OCI-LY1 (cell line): ENCODE results near the gene MUC5AC.
"Not testable (repeated sequence)": the region's sequence is repeated elsewhere in the genome, so short reads cannot be mapped to it uniquely, and the experiment has no call there.

Experiments
- H2AFZ ChIP-seq: fragments of 200-600 bp; sonication (generic), shearing (Covaris generic); 2 replicates; pipeline ENCODE4 v1.6.0; 2014; ENCODE audit warnings: antibody characterized with exemption, mild to moderate bottlenecking, low read length
- H3F3A ChIP-seq: fragments of 200-600 bp; sonication (generic), shearing (Covaris generic); 2 replicates; pipeline ENCODE4 v1.6.0; 2014; ENCODE audit warnings: mild to moderate bottlenecking, antibody characterized with exemption, low read length, moderate library complexity; ENCODE audit not compliant: insufficient read depth
- H3K27ac ChIP-seq: fragments of 200-600 bp; sonication (generic); 2 replicates; pipeline ENCODE4 v1.5.1; 2014; ENCODE audit warnings: low read length, mixed run types, mild to moderate bottlenecking, low read depth; ENCODE audit not compliant: poor library complexity, severe bottlenecking
- H3K27me3 ChIP-seq: fragments of 200-600 bp; sonication (generic); 2 replicates; pipeline ENCODE4 v1.6.0; 2014; ENCODE audit warnings: antibody characterized with exemption, mild to moderate bottlenecking, low read length, moderate library complexity; ENCODE audit not compliant: insufficient read depth
- H3K36me3 ChIP-seq: fragments of 200-600 bp; sonication (generic); 2 replicates; pipeline ENCODE4 v1.6.1; 2014; ENCODE audit warnings: mild to moderate bottlenecking, antibody characterized with exemption, low read length, moderate library complexity, mixed read lengths; ENCODE audit not compliant: insufficient read depth
- H3K4me1 ChIP-seq: fragments of 200-600 bp; sonication (generic); 2 replicates; pipeline ENCODE4 v1.5.1; 2014; ENCODE audit warnings: mild to moderate bottlenecking, low read length, moderate library complexity; ENCODE audit not compliant: insufficient read depth, severe bottlenecking
- H3K4me2 ChIP-seq: fragments of 200-600 bp; sonication (generic), shearing (Covaris generic); 2 replicates; pipeline ENCODE4 v1.6.1; 2014; ENCODE audit warnings: low read length
- H3K4me3 ChIP-seq: fragments of 200-600 bp; sonication (generic); 2 replicates; pipeline ENCODE4 v1.5.1; 2014; ENCODE audit warnings: low read length, low read depth, mild to moderate bottlenecking, mixed read lengths; ENCODE audit not compliant: poor library complexity, severe bottlenecking
- H3K79me2 ChIP-seq: fragments of 200-600 bp; shearing (Covaris generic); 2 replicates; pipeline ENCODE4 v1.6.1; 2016; ENCODE audit warnings: mixed run types, low read length, mixed read lengths; ENCODE audit not compliant: insufficient read depth
- H3K9ac ChIP-seq: fragments of 200-600 bp; sonication (generic), shearing (Covaris generic); 2 replicates; pipeline ENCODE4 v1.6.1; 2014; ENCODE audit warnings: mild to moderate bottlenecking, low read length, mixed read lengths
- H3K9me2 ChIP-seq: fragments of 200-600 bp; sonication (generic), shearing (Covaris generic); 2 replicates; pipeline ENCODE4 v1.6.1; 2014; ENCODE audit warnings: low read depth, mild to moderate bottlenecking, low read length, mixed read lengths
- H3K9me3 ChIP-seq: fragments of 200-600 bp; shearing (Covaris generic); 2 replicates; pipeline ENCODE4 v1.6.1; 2014; ENCODE audit warnings: low read length, mixed read lengths
- H4K20me1 ChIP-seq: fragments of 200-600 bp; sonication (generic), shearing (Covaris generic); 2 replicates; pipeline ENCODE4 v1.6.0; 2016; ENCODE audit warnings: mild to moderate bottlenecking, low read length; ENCODE audit not compliant: insufficient read depth
- EZH2 ChIP-seq: fragments of 200-600 bp; sonication (generic), shearing (Covaris generic); IDR thresholded peaks from 2 replicates; pipeline ENCODE4 v1.8.0; 2017; ENCODE audit warnings: borderline replicate concordance, mixed run types, mild to moderate bottlenecking, antibody characterized with exemption, low read length, moderate library complexity, mixed read lengths

MUC5AC gene

DNA sequence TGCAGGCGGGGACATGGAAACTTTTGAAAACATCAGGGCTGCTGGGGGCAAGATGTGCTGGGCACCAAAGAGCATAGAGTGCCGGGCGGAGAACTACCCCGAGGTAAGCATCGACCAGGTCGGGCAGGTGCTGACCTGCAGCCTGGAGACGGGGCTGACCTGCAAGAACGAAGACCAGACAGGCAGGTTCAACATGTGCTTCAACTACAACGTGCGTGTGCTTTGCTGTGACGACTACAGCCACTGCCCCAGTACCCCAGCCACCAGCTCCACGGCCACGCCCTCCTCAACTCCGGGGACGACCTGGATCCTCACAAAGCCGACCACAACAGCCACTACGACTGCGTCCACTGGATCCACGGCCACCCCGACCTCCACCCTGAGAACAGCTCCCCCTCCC, 84.5 kb downstream of the MUC5AC start:
- H3K9me2 ChIP-seq: no peaks in the 10 kb centered on the region
- no peaks in the 10 kb centered on the region for H3K4me1 ChIP-seq
- H3K4me3 ChIP-seq: no peak overlapping the region
- H3K9me3 ChIP-seq: no peaks in the 10 kb centered on the region
- no peak for TF ChIP-seq EZH2
- H2AFZ ChIP-seq: no peak overlapping the region
- no peaks in the 10 kb centered on the region for H3F3A ChIP-seq
- no peaks in the 10 kb centered on the region for H4K20me1 ChIP-seq
- no peak overlapping the region for H3K4me2 ChIP-seq
- H3K9ac ChIP-seq: no peak overlapping the region
- no peaks in the 10 kb centered on the region for H3K27me3 ChIP-seq
- H3K79me2 ChIP-seq: no peaks in the 10 kb centered on the region
- no peak overlapping the region for H3K27ac ChIP-seq
- no peaks in the 10 kb centered on the region for H3K36me3 ChIP-seq

DNA sequence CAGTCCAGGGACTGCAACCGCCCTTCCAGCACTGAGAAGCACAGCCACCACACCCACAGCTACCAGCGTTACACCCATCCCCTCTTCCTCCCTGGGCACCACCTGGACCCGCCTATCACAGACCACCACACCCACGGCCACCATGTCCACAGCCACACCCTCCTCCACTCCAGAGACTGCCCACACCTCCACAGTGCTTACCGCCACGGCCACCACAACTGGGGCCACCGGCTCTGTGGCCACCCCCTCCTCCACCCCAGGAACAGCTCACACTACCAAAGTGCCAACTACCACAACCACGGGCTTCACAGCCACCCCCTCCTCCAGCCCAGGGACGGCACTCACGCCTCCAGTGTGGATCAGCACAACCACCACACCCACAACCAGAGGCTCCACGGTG, 85.0 kb downstream of the MUC5AC start:
- not testable (repeated sequence) for H4K20me1 ChIP-seq, H3K27ac ChIP-seq

DNA sequence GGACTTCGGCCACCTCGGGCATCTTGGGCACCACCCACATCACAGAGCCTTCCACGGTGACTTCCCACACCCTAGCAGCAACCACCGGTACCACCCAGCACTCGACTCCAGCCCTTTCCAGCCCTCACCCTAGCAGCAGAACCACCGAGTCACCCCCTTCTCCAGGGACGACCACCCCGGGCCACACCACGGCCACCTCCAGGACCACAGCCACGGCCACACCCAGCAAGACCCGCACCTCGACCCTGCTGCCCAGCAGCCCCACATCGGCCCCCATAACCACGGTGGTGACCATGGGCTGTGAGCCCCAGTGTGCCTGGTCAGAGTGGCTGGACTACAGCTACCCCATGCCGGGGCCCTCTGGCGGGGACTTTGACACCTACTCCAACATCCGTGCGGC, 85.8 kb downstream of the MUC5AC start:
- not testable (repeated sequence) for H3K4me3 ChIP-seq, H3K36me3 ChIP-seq, H3K27ac ChIP-seq

More for the DNA sequence above, 85.0 kb downstream of the MUC5AC start:
- H3K9me2 ChIP-seq, H3K79me2 ChIP-seq, H3K9me3 ChIP-seq, H3K36me3 ChIP-seq, H3K9ac ChIP-seq, H3K4me3 ChIP-seq, H3K27me3 ChIP-seq, H3K4me1 ChIP-seq, H2AFZ ChIP-seq, H3K4me2 ChIP-seq, H3F3A ChIP-seq: not testable (repeated sequence)

DNA sequence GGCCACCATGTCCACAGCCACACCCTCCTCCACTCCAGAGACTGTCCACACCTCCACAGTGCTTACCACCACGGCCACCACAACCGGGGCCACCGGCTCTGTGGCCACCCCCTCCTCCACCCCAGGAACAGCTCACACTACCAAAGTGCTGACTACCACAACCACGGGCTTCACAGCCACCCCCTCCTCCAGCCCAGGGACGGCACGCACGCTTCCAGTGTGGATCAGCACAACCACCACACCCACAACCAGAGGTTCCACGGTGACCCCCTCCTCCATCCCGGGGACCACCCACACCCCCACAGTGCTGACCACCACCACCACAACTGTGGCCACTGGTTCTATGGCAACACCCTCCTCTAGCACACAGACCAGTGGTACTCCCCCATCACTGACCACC, 86.8 kb downstream of the MUC5AC start:
- not testable (repeated sequence) for H3K9me3 ChIP-seq, H3F3A ChIP-seq, H3K36me3 ChIP-seq, H3K9ac ChIP-seq, H2AFZ ChIP-seq, H3K9me2 ChIP-seq, H3K79me2 ChIP-seq, H3K27me3 ChIP-seq, H3K4me1 ChIP-seq, H3K4me2 ChIP-seq, H3K27ac ChIP-seq, H3K4me3 ChIP-seq, H4K20me1 ChIP-seq

More for the DNA sequence above, 85.8 kb downstream of the MUC5AC start:
- H3K9me2 ChIP-seq, H3K4me1 ChIP-seq, H2AFZ ChIP-seq, H4K20me1 ChIP-seq, H3F3A ChIP-seq, H3K9ac ChIP-seq, H3K4me2 ChIP-seq, H3K27me3 ChIP-seq, H3K79me2 ChIP-seq, H3K9me3 ChIP-seq: not testable (repeated sequence)

DNA sequence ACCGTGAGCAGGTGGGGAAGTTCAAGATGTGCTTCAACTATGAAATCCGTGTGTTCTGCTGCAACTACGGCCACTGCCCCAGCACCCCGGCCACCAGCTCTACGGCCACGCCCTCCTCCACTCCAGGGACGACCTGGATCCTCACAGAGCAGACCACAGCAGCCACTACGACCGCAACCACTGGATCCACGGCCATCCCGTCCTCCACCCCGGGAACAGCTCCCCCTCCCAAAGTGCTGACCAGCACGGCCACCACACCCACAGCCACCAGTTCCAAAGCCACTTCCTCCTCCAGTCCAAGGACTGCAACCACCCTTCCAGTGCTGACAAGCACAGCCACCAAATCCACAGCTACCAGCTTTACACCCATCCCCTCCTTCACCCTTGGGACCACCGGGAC, 88.0 kb downstream of the MUC5AC start:
- not testable (repeated sequence) for H3K9me3 ChIP-seq

DNA sequence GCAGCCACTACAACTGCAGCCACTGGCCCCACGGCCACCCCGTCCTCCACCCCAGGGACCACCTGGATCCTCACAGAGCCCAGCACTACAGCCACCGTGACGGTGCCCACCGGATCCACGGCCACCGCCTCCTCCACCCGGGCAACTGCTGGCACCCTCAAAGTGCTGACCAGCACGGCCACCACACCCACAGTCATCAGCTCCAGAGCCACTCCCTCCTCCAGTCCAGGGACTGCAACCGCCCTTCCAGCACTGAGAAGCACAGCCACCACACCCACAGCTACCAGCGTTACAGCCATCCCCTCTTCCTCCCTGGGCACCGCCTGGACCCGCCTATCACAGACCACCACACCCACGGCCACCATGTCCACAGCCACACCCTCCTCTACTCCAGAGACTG, 88.5 kb downstream of the MUC5AC start:
- not testable (repeated sequence) for H3K27ac ChIP-seq, H3K4me3 ChIP-seq, H4K20me1 ChIP-seq, H2AFZ ChIP-seq, H3K4me1 ChIP-seq, H3K27me3 ChIP-seq, H3K9me2 ChIP-seq, H3K79me2 ChIP-seq, H3K9me3 ChIP-seq, H3F3A ChIP-seq, H3K4me2 ChIP-seq, H3K36me3 ChIP-seq, H3K9ac ChIP-seq

More for the DNA sequence above, 88.0 kb downstream of the MUC5AC start:
- H3F3A ChIP-seq, H3K27me3 ChIP-seq, H3K4me3 ChIP-seq, H3K27ac ChIP-seq, H2AFZ ChIP-seq, H3K4me2 ChIP-seq, H3K9me2 ChIP-seq, H3K4me1 ChIP-seq, H4K20me1 ChIP-seq, H3K36me3 ChIP-seq, H3K79me2 ChIP-seq, H3K9ac ChIP-seq: not testable (repeated sequence)

DNA sequence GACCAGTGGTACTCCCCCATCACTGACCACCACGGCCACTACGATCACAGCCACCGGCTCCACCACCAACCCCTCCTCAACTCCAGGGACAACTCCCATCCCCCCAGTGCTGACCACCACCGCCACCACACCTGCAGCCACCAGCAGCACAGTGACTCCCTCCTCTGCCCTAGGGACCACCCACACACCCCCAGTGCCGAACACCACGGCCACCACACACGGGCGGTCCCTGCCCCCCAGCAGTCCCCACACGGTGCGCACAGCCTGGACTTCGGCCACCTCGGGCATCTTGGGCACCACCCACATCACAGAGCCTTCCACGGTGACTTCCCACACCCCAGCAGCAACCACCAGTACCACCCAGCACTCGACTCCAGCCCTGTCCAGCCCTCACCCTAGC, 89.3 kb downstream of the MUC5AC start:
- H2AFZ ChIP-seq, H3K4me1 ChIP-seq, H3K4me2 ChIP-seq, H3K27me3 ChIP-seq, H3K9ac ChIP-seq, H3K4me3 ChIP-seq, H4K20me1 ChIP-seq, H3K27ac ChIP-seq, H3K79me2 ChIP-seq, H3F3A ChIP-seq, H3K9me2 ChIP-seq, H3K9me3 ChIP-seq, H3K36me3 ChIP-seq: not testable (repeated sequence)

DNA sequence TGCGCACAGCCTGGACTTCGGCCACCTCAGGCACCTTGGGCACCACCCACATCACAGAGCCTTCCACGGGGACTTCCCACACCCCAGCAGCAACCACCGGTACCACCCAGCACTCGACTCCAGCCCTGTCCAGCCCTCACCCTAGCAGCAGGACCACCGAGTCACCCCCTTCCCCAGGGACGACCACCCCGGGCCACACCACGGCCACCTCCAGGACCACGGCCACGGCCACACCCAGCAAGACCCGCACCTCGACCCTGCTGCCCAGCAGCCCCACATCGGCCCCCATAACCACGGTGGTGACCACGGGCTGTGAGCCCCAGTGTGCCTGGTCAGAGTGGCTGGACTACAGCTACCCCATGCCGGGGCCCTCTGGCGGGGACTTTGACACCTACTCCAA, 91.2 kb downstream of the MUC5AC start:
- H3F3A ChIP-seq, H3K9me3 ChIP-seq, H3K9ac ChIP-seq, H3K27ac ChIP-seq, H3K4me2 ChIP-seq, H3K27me3 ChIP-seq, H4K20me1 ChIP-seq, H3K79me2 ChIP-seq, H3K4me3 ChIP-seq, H3K9me2 ChIP-seq, H3K36me3 ChIP-seq, H3K4me1 ChIP-seq, H2AFZ ChIP-seq: not testable (repeated sequence)
